Gastroesophageal sphincter (tissue), 4 donors: Measurements from ENCODE around the gene CPNE1. TPM values are rescaled to one million over a fixed set of nuclear protein-coding genes. Genes with fewer than 3 reads are reported as not detected.

Experiments
- ATAC-seq: fragments of 150-250 bp; one replicate; pipeline ENCODE4 v1.9.1; 2016; ENCODE audit warnings: mild to moderate bottlenecking, moderate library complexity
- H3K27ac ChIP-seq, 4 donors: fragments of 200-600 bp; sonication (generic) in 3 of 4; 1 replicate in 3 of 4; 2 replicates in 1 of 4; pipeline ENCODE4 v1.5.1; 2016 to 2019
- H3K27me3 ChIP-seq: fragments of 200-600 bp; sonication (generic); one replicate; pipeline ENCODE4 v1.5.1; 2019
- H3K36me3 ChIP-seq, 2 donors: fragments of 200-600 bp; sonication (generic); one replicate each; pipeline ENCODE4 v1.5.1; 2019; ENCODE audit warnings: control low read depth in 1 of 2
- H3K4me1 ChIP-seq, 3 donors: fragments of 200-600 bp; sonication (generic); 1 replicate in 2 of 3; 2 replicates in 1 of 3; pipeline ENCODE4 v1.5.1; 2016 to 2019; ENCODE audit warnings: control low read depth in 2 of 3
- H3K4me3 ChIP-seq, 2 donors: fragments of 200-600 bp; sonication (generic); one replicate each; pipeline ENCODE4 v1.5.1; 2019; ENCODE audit warnings: mild to moderate bottlenecking in 1 of 2, moderate library complexity in 1 of 2
- H3K9me3 ChIP-seq, 3 donors: fragments of 200-600 bp; sonication (generic); one replicate each; pipeline ENCODE4 v1.5.1; 2017 to 2019; ENCODE audit warnings: control low read depth in 2 of 3
- EP300 ChIP-seq: sonication (generic); formaldehyde crosslinking; IDR thresholded peaks from one replicate; pipeline ENCODE4 v1.6.1; 2017; ENCODE audit warnings: antibody characterized with exemption, mild to moderate bottlenecking
- POLR2A ChIP-seq, 2 donors: fragments of 450-650 bp; IDR thresholded peaks; one replicate each; pipeline ENCODE4 v1.6.1; 2017; ENCODE audit warnings: antibody characterized with exemption in 2 of 2, mild to moderate bottlenecking in 2 of 2, moderate library complexity in 1 of 2
- POLR2AphosphoS5 ChIP-seq: sonication (generic); formaldehyde crosslinking; IDR thresholded peaks from one replicate; pipeline ENCODE4 v1.6.1; 2017; ENCODE audit warnings: antibody characterized with exemption
- WGBS, 2 donors: methylation state at CpG; one replicate each; pipeline ENCODE4 v1.1.5; 2018; ENCODE audit warnings: low coverage in 1 of 2; 5-methylcytosine and 5-hydroxymethylcytosine counted together
- total RNA-seq, 4 donors: library from RNA; depleted of rRNA; stranded (reverse); fragments of >200 nt; gene quantifications; one replicate each; pipeline ENCODE4 v1.1.0, GENCODE V29; 2016
- TF ChIP-seq, protein P1 (sequence below), 4 experiments: fragments of 200-600 bp in 2 of 4; fragments of 450-650 bp in 2 of 4; sonication (generic) in 1 of 4; IDR thresholded peaks; one replicate each; pipeline ENCODE4 v1.5.1; 2017 to 2019; ENCODE audit warnings: antibody characterized with exemption in 4 of 4, mild to moderate bottlenecking in 2 of 4, moderate library complexity in 2 of 4

CPNE1 gene
- total RNA-seq, 4 donors from 2014 or later: 43.8 to 131 (median 95.2) TPM

- Histone ChIP-seq H3K9me3 (no peaks in the 10 kb centered on the region), H3K27me3 (no peaks in the 10 kb centered on the region), H3K4me3 (no peak overlapping the region), H3K27ac (no peak overlapping the region), H3K36me3 (peaks cover 20 to 88% of the 10 kb centered on the region in 2 donors), H3K4me1 (peaks cover under 1 to 39% (median 4%) of the 10 kb centered on the region in 3 donors)
- no peak for TF ChIP-seq POLR2AphosphoS5
- no peak for TF ChIP-seq POLR2A (IDR thresholded peaks at IDR 0.05)
- no peak for TF ChIP-seq EP300
- TF ChIP-seq, protein P1, sequence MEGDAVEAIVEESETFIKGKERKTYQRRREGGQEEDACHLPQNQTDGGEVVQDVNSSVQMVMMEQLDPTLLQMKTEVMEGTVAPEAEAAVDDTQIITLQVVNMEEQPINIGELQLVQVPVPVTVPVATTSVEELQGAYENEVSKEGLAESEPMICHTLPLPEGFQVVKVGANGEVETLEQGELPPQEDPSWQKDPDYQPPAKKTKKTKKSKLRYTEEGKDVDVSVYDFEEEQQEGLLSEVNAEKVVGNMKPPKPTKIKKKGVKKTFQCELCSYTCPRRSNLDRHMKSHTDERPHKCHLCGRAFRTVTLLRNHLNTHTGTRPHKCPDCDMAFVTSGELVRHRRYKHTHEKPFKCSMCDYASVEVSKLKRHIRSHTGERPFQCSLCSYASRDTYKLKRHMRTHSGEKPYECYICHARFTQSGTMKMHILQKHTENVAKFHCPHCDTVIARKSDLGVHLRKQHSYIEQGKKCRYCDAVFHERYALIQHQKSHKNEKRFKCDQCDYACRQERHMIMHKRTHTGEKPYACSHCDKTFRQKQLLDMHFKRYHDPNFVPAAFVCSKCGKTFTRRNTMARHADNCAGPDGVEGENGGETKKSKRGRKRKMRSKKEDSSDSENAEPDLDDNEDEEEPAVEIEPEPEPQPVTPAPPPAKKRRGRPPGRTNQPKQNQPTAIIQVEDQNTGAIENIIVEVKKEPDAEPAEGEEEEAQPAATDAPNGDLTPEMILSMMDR (IDR thresholded peaks at IDR 0.05): no peak
- ATAC-seq: no peak
- 77 to 78% methylated on average over 5 of the region's 5 CpGs for WGBS, 2 donors
Measured at GRCh38 chr20:35704514-35705261, 40.0 kb upstream of the CPNE1 start.

- Histone ChIP-seq H3K27me3 (no peaks in the 10 kb centered on the region), H3K27ac (peak overlapping the region in 1 of 4 donors; percentile 23), H3K4me1 (peaks cover 0 to 33% (median 5%) of the 10 kb centered on the region in 3 donors), H3K36me3 (peaks cover 20 to 72% of the 10 kb centered on the region in 2 donors), H3K4me3 (no peak overlapping the region), H3K9me3 (no peaks in the 10 kb centered on the region)
- no peak for ATAC-seq
- TF ChIP-seq POLR2AphosphoS5 (peak; percentile 8), POLR2A (IDR thresholded peaks at IDR 0.05) (no peak), EP300 (no peak)
- TF ChIP-seq, protein P1 (IDR thresholded peaks at IDR 0.05): no peak
- 38 to 64% methylated on average over 4 of the region's 4 CpGs for WGBS, 2 donors
Measured at GRCh38 chr20:35702824-35703695, 38.4 kb upstream of the CPNE1 start.

GRCh38 chr20:35702051-35702823 is 37.5 kb upstream of the CPNE1 start:
- H3K27ac ChIP-seq: peak overlapping the region in 1 of 4 donors; percentile 23
- no peaks in the 10 kb centered on the region for H3K9me3 ChIP-seq
- no peak for ATAC-seq
- peaks cover 0 to 36% (median 11%) of the 10 kb centered on the region in 3 donors for H3K4me1 ChIP-seq
- WGBS, 2 donors: 51 to 67% methylated on average over 4 to 12 of the region's 12 CpGs
- peaks cover 20 to 64% of the 10 kb centered on the region in 2 donors for H3K36me3 ChIP-seq
- TF ChIP-seq POLR2A (IDR thresholded peaks at IDR 0.05) (no peak), POLR2AphosphoS5 (no peak), EP300 (no peak)
- TF ChIP-seq, protein P1 (IDR thresholded peaks at IDR 0.05): no peak
- no peaks in the 10 kb centered on the region for H3K27me3 ChIP-seq
- H3K4me3 ChIP-seq: no peak overlapping the region

DNA sequence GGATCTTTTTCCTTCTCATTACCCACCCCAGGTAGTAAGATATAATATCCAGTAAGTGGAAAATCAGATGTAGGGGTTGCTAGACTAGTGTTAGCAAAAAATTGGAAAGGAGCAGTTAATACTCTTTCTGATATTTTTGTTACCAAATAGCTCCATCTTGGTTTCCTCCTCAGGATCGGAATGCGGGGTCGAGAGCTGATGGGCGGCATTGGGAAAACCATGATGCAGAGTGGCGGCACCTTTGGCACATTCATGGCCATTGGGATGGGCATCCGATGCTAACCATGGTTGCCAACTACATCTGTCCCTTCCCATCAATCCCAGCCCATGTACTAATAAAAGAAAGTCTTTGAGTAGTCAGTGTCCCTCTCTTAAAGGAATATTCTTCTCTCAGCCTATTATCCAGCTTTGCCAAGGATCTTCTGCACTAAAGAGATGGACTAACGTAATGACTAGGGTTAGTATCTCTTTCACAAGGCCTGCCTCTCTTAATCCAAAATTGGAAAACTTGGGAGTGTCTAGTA is 36.0 kb upstream of the CPNE1 start:
- H3K4me1 ChIP-seq: peaks cover 0 to 41% (median 11%) of the 10 kb centered on the region in 3 donors
- H3K9me3 ChIP-seq: no peaks in the 10 kb centered on the region
- no peak for ATAC-seq
- H3K4me3 ChIP-seq: no peak overlapping the region
- peaks cover 8 to 56% of the 10 kb centered on the region in 2 donors for H3K36me3 ChIP-seq
- H3K27me3 ChIP-seq: no peaks in the 10 kb centered on the region
- peak overlapping the region in 3 of 4 donors; percentile 88 to 89 (median 88) for H3K27ac ChIP-seq
- whole genome bisulfite sequencing, 2 donors: 79 to 82% methylated on average over 7 of the region's 7 CpGs
- TF ChIP-seq, protein P1 (IDR thresholded peaks at IDR 0.05): no peak
- TF ChIP-seq POLR2AphosphoS5 (no peak), EP300 (no peak), POLR2A (IDR thresholded peaks at IDR 0.05) (no peak)
